Caco-2 (cell line): ENCODE results near the gene NEGR1. TPM values are rescaled to one million over a fixed set of nuclear protein-coding genes. Genes with fewer than 3 reads are reported as not detected.

ENCODE experiments used
- BruUV-seq: library from RNA; stranded (reverse); fragments of 400-500 nt; replicated peaks from 2 replicates; lab custom pipeline; 2021; lab: Mats Ljungman, UMichigan
- CTCF ChIA-PET: fragments of 300-600 bp; sonication (Branson Sonifier 250); formaldehyde crosslinking; loops from one replicate; lab custom pipeline; 2022; ENCODE audit warnings: antibody characterized with exemption; lab: Charles Lee
- POLR2A ChIA-PET: fragments of 300-600 bp; sonication (Branson Sonifier 250); formaldehyde crosslinking; loops from one replicate; lab custom pipeline; 2022; ENCODE audit warnings: antibody characterized with exemption; lab: Charles Lee
- DNase-seq, 2 experiments: peaks; one replicate each; pipeline versions ENCODE4 v3.0.0 to v3.0.0-alpha.2; 2020 to 2022
- H3K27me3 ChIP-seq: replicated peaks from 2 replicates; pipeline ENCODE4 v1.6.0; 2011; ENCODE audit warnings: low read length; ENCODE audit not compliant: control insufficient read depth, insufficient read depth
- H3K36me3 ChIP-seq: 2 replicates; pipeline ENCODE4 v1.5.1; 2011; ENCODE audit warnings: low read length; ENCODE audit not compliant: control insufficient read depth, insufficient read depth
- H3K4me1 ChIP-seq: fragments of 250-450 bp; sonication (Bioruptor Pico); 2 replicates; pipeline ENCODE4 v1.5.1; 2020; ENCODE audit warnings: mild to moderate bottlenecking
- H3K4me3 ChIP-seq: 2 replicates; pipeline ENCODE4 v1.5.1; 2011; ENCODE audit warnings: low read depth, mild to moderate bottlenecking, control low read depth, low read length
- H3K9me3 ChIP-seq: fragments of 250-450 bp; sonication (Bioruptor Pico); 2 replicates; pipeline ENCODE4 v1.5.1; 2020; ENCODE audit warnings: mild to moderate bottlenecking, moderate library complexity
- H3K27ac Mint-ChIP-seq: one replicate; pipeline ENCODE4 v1.8.0; 2022; ENCODE audit warnings: mixed read lengths; ENCODE audit not compliant: unreplicated experiment
- H3K27me3 Mint-ChIP-seq: one replicate; pipeline ENCODE4 v1.8.0; 2022; ENCODE audit warnings: mixed read lengths; ENCODE audit not compliant: insufficient read depth, unreplicated experiment
- H3K36me3 Mint-ChIP-seq: one replicate; pipeline ENCODE4 v1.8.0; 2022; ENCODE audit warnings: mild to moderate bottlenecking, mixed read lengths; ENCODE audit not compliant: insufficient read depth, unreplicated experiment
- H3K4me1 Mint-ChIP-seq: one replicate; pipeline ENCODE4 v1.8.0; 2022; ENCODE audit warnings: low read depth, mixed read lengths; ENCODE audit not compliant: unreplicated experiment
- H3K4me3 Mint-ChIP-seq: one replicate; pipeline ENCODE4 v1.8.0; 2022; ENCODE audit warnings: mild to moderate bottlenecking, moderate library complexity, mixed read lengths; ENCODE audit not compliant: unreplicated experiment
- H3K9me3 Mint-ChIP-seq: one replicate; pipeline ENCODE4 v1.8.0; 2022; ENCODE audit warnings: mixed read lengths; ENCODE audit not compliant: unreplicated experiment
- CTCF ChIP-seq, 2 experiments: fragments of 200-600 bp in 1 of 2; IDR thresholded peaks; 1 replicate in 1 of 2; 2 replicates in 1 of 2; pipeline versions ENCODE4 v1.5.1 to v1.8.0; 2011 to 2022; ENCODE audit warnings: antibody characterized with exemption in 1 of 2, control low read depth in 1 of 2, inconsistent platforms in 1 of 2, low read depth in 1 of 2, low read length in 1 of 2, mild to moderate bottlenecking in 1 of 2, moderate library complexity in 1 of 2; ENCODE audit not compliant: insufficient read depth in 1 of 2, severe bottlenecking in 1 of 2, unreplicated experiment in 1 of 2
- intact Hi-C: fragments of 100-400 bp; cut with micrococcal nuclease; formaldehyde crosslinking; loops from one replicate; pipeline ENCODE4 v1.10.0; 2022; ENCODE audit not compliant: unreplicated experiment
- total RNA-seq: library from RNA; stranded (reverse); gene quantifications from 2 replicates; pipeline ENCODE4 v1.2.3, GENCODE V29; 2022

Gene NEGR1
- total RNA-seq, 1 experiment from 2014 or later: not detected

- Mint-ChIP-seq H3K9me3 (no peaks in the 10 kb centered on the region), H3K27ac (no peak overlapping the region), H3K4me3 (no peak overlapping the region), H3K36me3 (no peaks in the 10 kb centered on the region), H3K27me3 (no peaks in the 10 kb centered on the region), H3K4me1 (no peaks in the 10 kb centered on the region)
- Histone ChIP-seq H3K4me1 (no peaks in the 10 kb centered on the region), H3K4me3 (no peak overlapping the region), H3K27me3 (no peaks in the 10 kb centered on the region), H3K9me3 (no peaks in the 10 kb centered on the region), H3K36me3 (no peaks in the 10 kb centered on the region)
- TF ChIP-seq CTCF (IDR thresholded peaks at IDR 0.05; ENCODE audit: insufficient read depth in 1 of 2, low read depth in 1 of 2, low read length in 1 of 2, severe bottlenecking in 1 of 2, unreplicated experiment in 1 of 2): no peak
- CTCF ChIA-PET: no interaction called here
- BruUV-seq: no TSS peak
- intact Hi-C loops: no loop called here
- POLR2A ChIA-PET: no interaction called here
- no peak for DNase-seq
Observed at GRCh38 chr1:72197786-72198185, 84.6 kb downstream of the NEGR1 start.

- Mint-ChIP-seq H3K36me3 (no peaks in the 10 kb centered on the region), H3K27ac (no peak overlapping the region), H3K9me3 (no peaks in the 10 kb centered on the region), H3K4me1 (no peaks in the 10 kb centered on the region), H3K27me3 (no peaks in the 10 kb centered on the region), H3K4me3 (no peak overlapping the region)
- Histone ChIP-seq H3K4me1 (no peaks in the 10 kb centered on the region), H3K27me3 (no peaks in the 10 kb centered on the region), H3K9me3 (no peaks in the 10 kb centered on the region), H3K36me3 (no peaks in the 10 kb centered on the region), H3K4me3 (no peak overlapping the region)
- intact Hi-C loops: loop anchor here (1.0 to 10.0 kb wide), 3 partner anchors 95 to 658 kb away; partner anchors contain the start of gene NEGR1
- peak; percentile 34 to 44 for TF ChIP-seq CTCF (IDR thresholded peaks at IDR 0.05; ENCODE audit: insufficient read depth in 1 of 2, low read depth in 1 of 2, low read length in 1 of 2, severe bottlenecking in 1 of 2, unreplicated experiment in 1 of 2)
- no peak for DNase-seq
- ChIA-PET CTCF (no interaction called here), POLR2A (no interaction called here)
- BruUV-seq: no TSS peak
Observed at GRCh38 chr1:72186733-72187307, 95.5 kb downstream of the NEGR1 start.

DNA sequence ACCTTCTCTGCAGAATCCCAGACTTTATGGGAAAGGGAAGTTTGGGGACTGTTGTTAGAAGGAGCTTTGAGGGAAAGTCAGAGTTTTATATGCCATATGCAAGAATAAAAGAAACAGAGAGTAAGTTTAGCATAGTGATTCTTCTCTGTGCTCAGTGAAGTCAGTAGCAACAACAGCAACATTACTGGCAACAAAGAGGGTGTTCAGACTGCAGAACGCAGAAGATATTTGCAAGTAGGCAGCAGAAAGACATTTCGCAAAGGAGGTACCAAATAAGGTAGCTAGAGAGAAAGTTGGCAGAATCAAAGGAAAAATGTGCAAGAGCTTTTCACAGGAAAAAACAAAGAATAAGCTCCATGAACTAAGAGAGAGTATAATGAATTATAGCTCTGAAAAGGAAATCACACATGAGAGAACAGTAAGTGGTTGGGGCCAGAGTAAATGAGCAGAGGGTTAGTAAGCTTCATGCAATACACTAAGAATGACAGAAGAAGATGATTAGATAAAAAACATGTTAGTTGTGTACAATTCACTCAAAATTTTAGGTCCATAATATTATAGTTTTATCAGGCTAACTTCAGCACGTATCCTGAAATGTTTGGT lies 98.1 kb downstream of the NEGR1 start:
- no TSS peak for BruUV-seq
- ChIA-PET POLR2A (no interaction called here), CTCF (interaction anchor here (0.6 kb wide), 1 partner anchor 381 kb away, joined by 6 read pairs; no protein-coding TSS in a partner anchor)
- no peak for TF ChIP-seq CTCF (IDR thresholded peaks at IDR 0.05; ENCODE audit: insufficient read depth in 1 of 2, low read depth in 1 of 2, low read length in 1 of 2, severe bottlenecking in 1 of 2, unreplicated experiment in 1 of 2)
- Histone ChIP-seq H3K4me3 (no peak overlapping the region), H3K4me1 (no peaks in the 10 kb centered on the region), H3K27me3 (no peaks in the 10 kb centered on the region), H3K9me3 (no peaks in the 10 kb centered on the region), H3K36me3 (no peaks in the 10 kb centered on the region)
- H3K4me1 Mint-ChIP-seq: no peaks in the 10 kb centered on the region
- no peak for DNase-seq
- no peak overlapping the region for H3K27ac Mint-ChIP-seq
- H3K9me3 Mint-ChIP-seq: no peaks in the 10 kb centered on the region
- peaks cover 3% of the 10 kb centered on the region for H3K27me3 Mint-ChIP-seq
- H3K4me3 Mint-ChIP-seq: no peak overlapping the region
- intact Hi-C loops: loop anchor here (10.0 kb wide), 1 partner anchor 661 kb away; no protein-coding TSS in a partner anchor
- no peaks in the 10 kb centered on the region for H3K36me3 Mint-ChIP-seq
